Measurements from ENCODE around the gene CACNB1. TPM values are rescaled to one million over a fixed set of nuclear protein-coding genes. Genes with fewer than 3 reads are reported as not detected.

Gene CACNB1
- total RNA-seq, 1 donor from 2014 or later, result 27.5 TPM

- ATAC-seq, result no peak
- intact Hi-C loops (cut with DNase I), result no loop called here
Measured at GRCh38 chr17:39204245-39204644, 6.8 kb upstream of the CACNB1 start.

DNA sequence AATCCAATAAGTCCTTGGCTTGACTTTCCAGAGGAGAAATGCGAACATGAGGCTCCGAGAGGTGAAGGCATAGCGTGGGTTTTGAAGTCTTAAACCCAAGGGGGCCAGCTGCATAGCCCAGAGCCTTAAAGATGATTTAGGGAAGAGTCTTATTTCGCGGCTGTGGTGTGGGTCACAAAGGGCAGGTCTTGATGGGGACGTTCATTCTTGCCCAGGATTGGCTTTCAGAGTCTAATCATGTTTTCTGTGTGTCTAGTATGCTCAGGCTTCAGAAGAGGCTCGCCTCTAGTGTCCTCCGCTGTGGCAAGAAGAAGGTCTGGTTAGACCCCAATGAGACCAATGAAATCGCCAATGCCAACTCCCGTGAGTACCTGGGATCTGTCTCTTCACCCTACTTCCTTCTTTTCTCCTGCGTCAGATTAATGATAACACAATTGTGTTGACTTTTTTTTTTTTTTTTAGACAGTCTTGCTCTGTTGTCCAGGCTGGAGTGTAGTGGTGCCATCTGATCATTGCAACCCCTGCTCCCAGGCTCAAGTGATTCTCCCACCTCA is 3.6 kb upstream of the CACNB1 start:
- ATAC-seq, result no peak
- H3K36me3 ChIP-seq, result peaks cover 44% of the 10 kb centered on the region
- TF ChIP-seq CTCF (IDR thresholded peaks at IDR 0.05), result no peak
- H3K9me3 ChIP-seq, result no peaks in the 10 kb centered on the region
- peak overlapping the region; percentile 99 for H3K27ac ChIP-seq
- H3K27me3 ChIP-seq, result no peaks in the 10 kb centered on the region
- peaks cover 28% of the 10 kb centered on the region for H3K4me1 ChIP-seq
- intact Hi-C loops (cut with DNase I), result no loop called here
- H3K4me3 ChIP-seq, result peak overlapping the region; percentile 88
- DNase-seq, result no peak

More at GRCh38 chr17:39204245-39204644, 6.8 kb upstream of the CACNB1 start:
- H3K4me1 ChIP-seq, result peaks cover 27% of the 10 kb centered on the region
- H3K36me3 ChIP-seq, result peaks cover 44% of the 10 kb centered on the region
- no peak overlapping the region for H3K4me3 ChIP-seq
- no peaks in the 10 kb centered on the region for H3K9me3 ChIP-seq
- no peak for TF ChIP-seq CTCF (IDR thresholded peaks at IDR 0.05)
- DNase-seq, result no peak
- no peaks in the 10 kb centered on the region for H3K27me3 ChIP-seq
- no peak overlapping the region for H3K27ac ChIP-seq

DNA sequence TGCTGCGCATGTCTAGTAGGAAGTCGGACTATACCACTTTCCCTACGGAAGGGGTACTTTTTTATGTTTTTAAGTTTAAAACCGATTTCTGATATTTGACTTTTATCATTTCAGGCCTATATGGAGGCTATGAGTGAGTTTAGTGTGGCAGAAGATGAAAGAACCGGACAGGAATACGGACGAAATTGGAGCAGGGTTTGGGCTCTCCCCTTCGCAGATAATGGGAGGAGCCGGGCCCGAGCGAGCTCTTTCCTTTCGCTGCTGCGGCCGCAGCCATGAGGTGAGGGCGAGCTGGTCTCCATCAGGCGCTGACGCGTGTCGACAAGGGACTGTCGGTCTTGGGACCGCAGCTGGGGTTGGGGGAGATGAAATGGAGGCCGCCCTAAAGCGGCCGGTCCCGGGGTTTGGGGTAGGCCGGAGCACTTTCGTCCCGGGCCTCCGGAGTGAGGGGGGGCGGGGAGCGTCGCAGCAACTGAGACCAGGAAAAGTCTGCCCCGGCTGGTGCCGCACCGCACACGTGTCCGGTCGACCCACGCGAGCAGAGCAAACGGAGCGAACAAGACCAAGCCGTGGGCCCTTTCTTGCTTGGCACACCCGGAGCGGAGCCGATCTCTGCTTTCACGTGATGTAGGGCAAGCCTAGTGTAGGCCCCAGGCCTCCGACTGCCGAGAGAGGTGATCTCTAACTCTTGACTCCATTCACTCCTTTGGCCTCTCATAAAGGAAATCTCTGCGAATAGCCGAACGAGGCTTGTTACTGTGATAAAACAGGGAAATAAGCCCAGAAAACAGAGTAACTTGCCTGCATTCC is 2.8 kb upstream of the CACNB1 start, which contains the start of gene RPL19:
Gene RPL19 (plus strand): TSS at position 214 of the 810 bp plus-strand sequence. CDS start 62 bp downstream, at position 276.
- Histone ChIP-seq H3K9me3 (no peaks in the 10 kb centered on the region), H3K4me1 (peaks cover 35% of the 10 kb centered on the region), H3K27me3 (no peaks in the 10 kb centered on the region), H3K36me3 (peaks cover 43% of the 10 kb centered on the region), H3K4me3 (peak within 1 kb of the TSS; percentile 88), H3K27ac (peak within 1 kb of the TSS; percentile 99)
- intact Hi-C loops (cut with DNase I), result no loop called here
- ATAC-seq (peak; percentile 66), DNase-seq (peak; percentile 91)
- TF ChIP-seq CTCF (IDR thresholded peaks at IDR 0.05), result no peak

DNA sequence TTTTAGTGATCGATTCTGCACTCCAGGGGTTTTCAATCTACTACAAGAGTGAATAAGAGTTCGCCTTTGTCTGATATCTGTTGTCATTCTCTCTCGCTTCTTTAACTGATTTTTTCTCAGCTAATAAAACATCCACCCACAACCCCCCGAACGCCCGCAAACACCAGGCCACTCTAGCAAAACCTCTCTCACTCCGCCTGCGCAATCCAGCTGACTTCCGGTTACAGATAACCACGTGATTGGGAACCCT is 2.3 kb upstream of the CACNB1 start:
- Histone ChIP-seq H3K4me3 (peak overlapping the region; percentile 88), H3K4me1 (peaks cover 40% of the 10 kb centered on the region), H3K27me3 (no peaks in the 10 kb centered on the region), H3K36me3 (peaks cover 38% of the 10 kb centered on the region), H3K9me3 (no peaks in the 10 kb centered on the region), H3K27ac (peak overlapping the region; percentile 99)
- DNase-seq, result peak; percentile 92
- peak; percentile 72 for ATAC-seq
- intact Hi-C loops (cut with DNase I), result no loop called here
- TF ChIP-seq CTCF (IDR thresholded peaks at IDR 0.05), result no peak

DNA sequence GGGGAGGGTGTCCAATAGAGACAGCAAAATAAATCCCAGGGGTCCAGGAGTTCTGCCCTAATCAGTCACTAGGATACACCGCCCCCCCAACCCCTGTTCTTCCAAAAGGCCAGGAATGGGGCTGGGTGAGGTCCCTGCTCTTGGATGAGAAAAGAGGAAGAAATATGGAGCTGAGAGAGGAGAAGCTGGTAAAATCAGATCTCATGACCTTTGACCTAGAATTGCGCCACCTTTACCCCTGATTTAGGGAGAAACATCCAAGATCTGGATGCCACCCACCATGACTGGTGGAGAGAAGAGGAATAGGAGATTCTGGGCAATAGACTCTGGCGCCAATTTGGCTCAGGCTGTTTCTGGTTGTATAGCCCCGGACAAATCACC is 707 bp upstream of the CACNB1 start:
- intact Hi-C loops (cut with DNase I), result no loop called here
- no peaks in the 10 kb centered on the region for H3K27me3 ChIP-seq
- no peaks in the 10 kb centered on the region for H3K9me3 ChIP-seq
- H3K4me1 ChIP-seq, result peaks cover 48% of the 10 kb centered on the region
- DNase-seq, result no peak
- peak overlapping the region; percentile 85 for H3K4me3 ChIP-seq
- ATAC-seq, result no peak
- no peak for TF ChIP-seq CTCF (IDR thresholded peaks at IDR 0.05)
- peak overlapping the region; percentile 99 for H3K27ac ChIP-seq
- H3K36me3 ChIP-seq, result peaks cover 30% of the 10 kb centered on the region
